NCI-H774 (cell line): ENCODE measurements around the gene OCRL.

Experiments
- DNase-seq: peaks from one replicate; lab custom pipeline; 2025; lab: John Stamatoyannopoulos, UW

OCRL gene

GRCh38 chrX:129634541-129634940, 94.5 kb downstream of the OCRL start:
- DNase-seq: no peak

- no peak for DNase-seq
Observed at GRCh38 chrX:129636175-129636681, 96.2 kb downstream of the OCRL start.

- DNase-seq: peak; percentile 24
Observed at GRCh38 chrX:129637217-129638109, 97.4 kb downstream of the OCRL start.

GRCh38 chrX:129638917-129639316, 98.9 kb downstream of the OCRL start:
- no peak for DNase-seq

GRCh38 chrX:129640737-129641136, 100.7 kb downstream of the OCRL start:
- DNase-seq: no peak

GRCh38 chrX:129641469-129641868, 101.4 kb downstream of the OCRL start:
- DNase-seq: no peak

- no peak for DNase-seq
Observed at GRCh38 chrX:129641941-129642340, 101.9 kb downstream of the OCRL start.
